Esophagus squamous epithelium (tissue), 4 donors: Measurements from ENCODE around the gene POLE4.

Source experiments
- POLR2A ChIP-seq, 4 donors: fragments of 450-650 bp; IDR thresholded peaks; one replicate each; pipeline ENCODE4 v1.6.1; 2017; ENCODE audit warnings: antibody characterized with exemption in 4 of 4, mild to moderate bottlenecking in 4 of 4, moderate library complexity in 3 of 4
- TF ChIP-seq, protein P1 (sequence below), 6 experiments: fragments of 450-650 bp in 4 of 6; fragments of 200-600 bp in 2 of 6; sonication (generic) in 2 of 6; IDR thresholded peaks; one replicate each; pipeline ENCODE4 v1.5.1; 2016 to 2019; ENCODE audit warnings: antibody characterized with exemption in 6 of 6, mild to moderate bottlenecking in 4 of 6, moderate library complexity in 4 of 6

DNA sequence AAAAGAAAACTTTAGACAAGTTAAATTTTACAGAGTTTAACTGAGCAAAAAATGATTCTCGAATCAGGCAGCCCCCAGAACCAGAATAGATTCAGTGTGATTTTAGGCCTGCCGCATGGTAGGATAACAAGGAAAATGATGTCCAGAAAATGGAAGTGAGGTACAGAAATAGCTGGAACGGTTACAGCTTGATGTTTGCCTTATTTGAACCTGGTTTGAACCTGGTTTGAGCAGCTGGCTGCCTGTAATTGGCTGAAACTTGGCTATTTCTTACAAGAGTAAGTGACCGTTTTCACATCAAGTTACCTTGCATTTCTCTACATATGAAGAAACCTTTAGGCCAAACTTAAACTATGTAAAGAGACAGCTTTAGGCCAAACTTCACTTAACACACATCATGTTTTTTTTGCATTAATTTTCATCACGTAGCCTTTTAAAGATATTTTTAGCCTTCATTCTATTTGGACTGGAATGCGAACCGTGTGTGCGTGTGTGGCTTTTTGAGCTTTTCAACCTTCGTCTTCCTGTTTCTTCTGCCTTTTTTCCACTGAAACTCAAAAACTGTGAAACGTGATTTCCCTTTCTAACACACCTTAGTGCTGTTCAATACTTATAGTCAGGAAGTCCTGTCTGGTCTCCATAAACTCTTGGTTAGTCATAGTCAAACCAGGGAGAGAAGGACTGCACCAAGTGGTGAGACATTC, 4.5 kb upstream of the POLE4 start:
- TF ChIP-seq, protein P1, sequence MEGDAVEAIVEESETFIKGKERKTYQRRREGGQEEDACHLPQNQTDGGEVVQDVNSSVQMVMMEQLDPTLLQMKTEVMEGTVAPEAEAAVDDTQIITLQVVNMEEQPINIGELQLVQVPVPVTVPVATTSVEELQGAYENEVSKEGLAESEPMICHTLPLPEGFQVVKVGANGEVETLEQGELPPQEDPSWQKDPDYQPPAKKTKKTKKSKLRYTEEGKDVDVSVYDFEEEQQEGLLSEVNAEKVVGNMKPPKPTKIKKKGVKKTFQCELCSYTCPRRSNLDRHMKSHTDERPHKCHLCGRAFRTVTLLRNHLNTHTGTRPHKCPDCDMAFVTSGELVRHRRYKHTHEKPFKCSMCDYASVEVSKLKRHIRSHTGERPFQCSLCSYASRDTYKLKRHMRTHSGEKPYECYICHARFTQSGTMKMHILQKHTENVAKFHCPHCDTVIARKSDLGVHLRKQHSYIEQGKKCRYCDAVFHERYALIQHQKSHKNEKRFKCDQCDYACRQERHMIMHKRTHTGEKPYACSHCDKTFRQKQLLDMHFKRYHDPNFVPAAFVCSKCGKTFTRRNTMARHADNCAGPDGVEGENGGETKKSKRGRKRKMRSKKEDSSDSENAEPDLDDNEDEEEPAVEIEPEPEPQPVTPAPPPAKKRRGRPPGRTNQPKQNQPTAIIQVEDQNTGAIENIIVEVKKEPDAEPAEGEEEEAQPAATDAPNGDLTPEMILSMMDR (IDR thresholded peaks at IDR 0.05), result no peak
- TF ChIP-seq POLR2A (IDR thresholded peaks at IDR 0.05), result no peak
